Hippocampal formation (tissue), 2 donors: ENCODE measurements around the gene RNF114.
"Not testable (repeated sequence)": the region's sequence is repeated elsewhere in the genome, so short reads cannot be mapped to it uniquely, and the experiment has no call there.

Experiments
- DNase-seq, 2 donors: peaks; one replicate each; lab custom pipeline; 2025; lab: John Stamatoyannopoulos, UW

RNF114 gene

GRCh38 chr20:49965781-49966305, 29.6 kb downstream of the RNF114 start:
- no peak for DNase-seq

DNA sequence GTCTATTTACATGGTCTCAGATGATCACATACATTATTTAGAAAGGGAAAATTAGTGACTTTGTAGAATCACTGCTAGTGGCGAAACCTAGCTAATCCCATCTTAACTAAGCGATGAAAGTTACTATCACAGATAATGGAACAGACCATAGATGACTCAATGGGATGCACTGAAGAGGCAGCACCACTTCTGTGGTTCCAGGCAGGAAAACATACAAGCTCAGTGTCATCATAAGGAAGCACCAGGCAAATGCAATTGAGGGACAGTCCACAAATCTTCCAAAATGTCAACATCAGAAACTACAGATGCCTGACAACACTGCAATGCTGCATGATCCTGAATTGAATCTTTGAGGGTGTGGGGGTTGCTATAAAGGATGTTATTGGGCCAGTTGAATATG, 30.7 kb downstream of the RNF114 start:
- no peak for DNase-seq

- no peak for DNase-seq
These were observed 33.0 kb downstream of the RNF114 start for GRCh38 chr20:49969234-49969633.

GRCh38 chr20:49969946-49970345, 33.7 kb downstream of the RNF114 start:
- DNase-seq: no peak

DNA sequence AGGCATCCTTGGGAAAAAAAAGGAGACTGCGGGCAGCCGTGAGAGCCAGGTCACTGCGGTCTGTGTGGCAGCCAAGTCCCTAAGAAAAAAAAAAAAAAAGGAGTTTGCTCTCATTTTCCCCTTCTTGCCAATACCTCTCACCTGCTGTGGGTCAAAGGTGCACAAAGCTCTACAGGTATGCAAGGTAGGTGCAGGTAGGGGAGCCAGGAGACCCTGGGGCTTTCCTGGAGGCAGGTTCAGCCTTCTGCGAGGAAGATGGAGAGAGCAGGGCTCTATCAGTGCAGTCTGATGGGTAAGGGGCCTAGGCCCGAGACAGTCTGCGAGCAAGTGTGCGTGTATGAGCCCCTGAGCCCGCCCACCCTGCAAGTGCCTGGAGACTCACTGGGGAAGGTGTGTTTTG, 34.3 kb downstream of the RNF114 start:
- no peak for DNase-seq

GRCh38 chr20:49973981-49974380, 37.8 kb downstream of the RNF114 start:
- no peak for DNase-seq

DNA sequence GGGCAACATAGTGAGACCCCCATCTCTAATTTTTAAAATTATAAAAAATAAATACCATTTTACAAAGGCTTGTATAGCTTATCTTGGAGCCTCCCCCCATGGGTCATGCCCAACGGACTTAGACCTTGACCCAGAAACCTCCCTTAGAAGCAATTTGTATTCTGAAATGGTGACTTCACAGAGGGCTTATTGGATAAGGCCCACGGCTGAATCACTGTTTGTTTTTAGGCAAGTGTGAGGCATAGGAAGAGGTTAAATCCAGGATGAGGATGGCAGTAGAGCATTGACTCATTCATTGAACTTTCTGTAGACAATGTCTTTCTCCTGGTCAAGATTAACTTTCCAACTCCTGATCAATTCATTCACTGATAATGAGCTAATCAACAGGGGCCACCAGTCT, 40.3 kb downstream of the RNF114 start:
- DNase-seq: no peak

DNA sequence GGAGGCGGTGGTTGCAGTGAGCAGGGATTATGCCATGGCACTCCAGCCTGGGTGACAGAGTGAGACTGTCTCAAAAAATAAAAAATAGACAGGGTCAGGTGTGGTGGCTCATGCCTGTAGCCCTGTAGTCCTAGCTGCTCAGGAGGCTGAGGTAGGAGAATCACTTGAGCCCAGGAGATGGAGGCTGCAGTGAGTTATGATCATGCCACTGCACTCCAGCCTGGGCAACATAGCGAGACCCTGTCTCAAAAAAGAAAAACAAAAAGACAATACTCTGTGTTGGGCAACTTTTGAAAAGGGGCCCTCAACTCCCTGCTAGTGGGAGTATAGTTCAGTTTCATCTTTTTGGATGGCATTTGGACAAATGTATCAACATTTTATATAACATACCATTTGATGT, 41.5 kb downstream of the RNF114 start:
- DNase-seq: not testable (repeated sequence)

GRCh38 chr20:49978685-49979029, 42.5 kb downstream of the RNF114 start:
- no peak for DNase-seq

GRCh38 chr20:49979030-49979832, 43.0 kb downstream of the RNF114 start:
- DNase-seq: peak in 1 of 2 donors; percentile 44

DNA sequence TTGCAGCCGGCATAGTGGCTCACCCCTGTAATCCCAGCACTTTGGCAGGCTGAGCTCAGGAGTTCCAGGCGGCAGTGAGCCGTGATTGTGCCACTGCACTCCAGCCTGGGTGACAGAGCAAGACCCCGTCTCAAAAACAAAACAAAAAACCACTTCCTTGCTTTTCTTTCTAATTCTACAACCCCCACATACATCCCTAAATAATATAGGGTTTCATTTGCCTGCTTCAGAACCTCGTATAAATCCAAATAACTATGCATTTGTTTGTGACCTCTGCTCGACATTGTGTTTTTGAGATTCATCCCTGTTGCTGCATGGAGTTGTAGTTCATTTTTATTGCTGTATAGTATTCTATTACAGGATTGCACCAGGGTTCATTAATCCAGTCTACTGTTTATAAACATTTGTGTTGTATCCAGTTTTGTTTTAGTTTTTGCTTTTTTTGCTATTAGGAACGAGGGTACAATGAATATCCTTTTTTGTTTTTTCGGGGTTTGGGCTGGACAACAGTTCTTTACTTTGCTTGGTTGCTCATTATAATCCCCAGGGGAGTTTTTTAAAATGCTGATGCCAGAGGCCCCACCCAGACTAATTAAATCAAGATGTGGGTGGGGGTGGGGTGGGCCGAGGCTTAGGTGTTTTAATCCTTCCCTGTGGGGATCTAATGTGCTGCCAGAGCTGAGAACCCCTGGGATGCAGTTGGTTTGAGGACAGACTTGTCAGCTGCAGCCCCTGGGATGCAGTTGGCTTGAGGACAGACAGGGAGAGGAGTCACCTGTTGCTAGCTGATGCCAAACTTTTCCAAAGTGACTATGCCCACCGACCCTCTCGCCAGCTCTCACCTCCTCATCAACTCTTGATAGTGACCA, 44.2 kb downstream of the RNF114 start:
- DNase-seq: no peak

- no peak for DNase-seq
These were observed 45.2 kb downstream of the RNF114 start for GRCh38 chr20:49981218-49982071.

DNA sequence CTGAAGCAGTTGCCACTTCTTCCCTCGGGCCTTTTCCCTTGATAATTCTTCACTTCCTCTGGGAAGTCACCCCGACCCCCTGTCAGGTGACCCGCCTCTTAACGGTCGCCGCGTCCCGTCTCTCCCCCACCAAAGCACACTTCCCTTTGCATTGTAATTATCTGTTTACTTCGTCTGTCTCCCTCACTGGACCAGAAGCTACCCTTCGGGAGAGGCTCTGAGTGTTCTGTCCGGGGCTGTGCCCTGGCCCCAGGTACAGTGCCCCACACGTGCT, 45.8 kb downstream of the RNF114 start:
- no peak for DNase-seq

DNA sequence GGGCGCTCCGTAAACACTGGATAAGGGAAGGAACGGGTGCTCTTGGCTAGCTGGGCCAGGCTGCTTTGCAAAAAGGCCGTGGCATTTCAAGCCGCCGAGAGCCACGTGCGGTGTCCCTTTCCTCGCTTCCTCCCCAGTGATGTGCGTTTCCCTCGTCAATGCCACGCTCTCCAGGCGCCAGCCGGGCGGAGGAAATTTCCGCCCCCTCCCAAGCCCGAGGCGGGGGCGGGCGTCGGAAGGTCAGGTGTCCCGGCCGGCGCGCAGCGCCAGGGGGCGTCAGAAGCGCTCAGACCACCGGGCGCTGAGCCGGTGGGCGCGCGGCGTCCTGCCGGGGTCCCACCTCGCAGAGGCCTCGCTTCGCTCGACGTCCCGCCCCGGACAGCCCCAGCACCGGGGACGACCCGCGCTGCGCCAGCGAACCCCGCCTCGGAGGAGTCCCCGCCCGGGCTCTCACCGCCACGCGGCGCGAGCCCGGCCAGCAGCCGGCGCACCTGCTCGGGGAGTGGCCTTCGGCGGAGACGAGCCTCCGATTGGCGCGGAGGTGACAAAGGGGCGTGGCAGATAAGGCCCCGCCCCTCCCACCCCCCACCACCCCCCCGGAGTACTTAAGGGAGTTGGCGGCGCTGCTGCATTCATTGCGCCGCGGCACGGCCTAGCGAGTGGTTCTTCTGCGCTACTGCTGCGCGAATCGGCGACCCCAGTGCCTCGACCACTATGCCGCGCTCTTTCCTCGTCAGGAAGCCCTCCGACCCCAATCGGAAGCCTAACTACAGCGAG, 46.3 kb downstream of the RNF114 start, which contains the start of gene SNAI1:
SNAI1 (plus strand) TSS at position 635 of the 777 bp plus-strand sequence; CDS start at position 715, 80 bp downstream.
- peak; percentile 78 to 82 for DNase-seq

- no peak for DNase-seq
These were observed 47.1 kb downstream of the RNF114 start for GRCh38 chr20:49983123-49983847.

GRCh38 chr20:49983848-49984408, 47.7 kb downstream of the RNF114 start:
- peak in 1 of 2 donors; percentile 4 for DNase-seq

DNA sequence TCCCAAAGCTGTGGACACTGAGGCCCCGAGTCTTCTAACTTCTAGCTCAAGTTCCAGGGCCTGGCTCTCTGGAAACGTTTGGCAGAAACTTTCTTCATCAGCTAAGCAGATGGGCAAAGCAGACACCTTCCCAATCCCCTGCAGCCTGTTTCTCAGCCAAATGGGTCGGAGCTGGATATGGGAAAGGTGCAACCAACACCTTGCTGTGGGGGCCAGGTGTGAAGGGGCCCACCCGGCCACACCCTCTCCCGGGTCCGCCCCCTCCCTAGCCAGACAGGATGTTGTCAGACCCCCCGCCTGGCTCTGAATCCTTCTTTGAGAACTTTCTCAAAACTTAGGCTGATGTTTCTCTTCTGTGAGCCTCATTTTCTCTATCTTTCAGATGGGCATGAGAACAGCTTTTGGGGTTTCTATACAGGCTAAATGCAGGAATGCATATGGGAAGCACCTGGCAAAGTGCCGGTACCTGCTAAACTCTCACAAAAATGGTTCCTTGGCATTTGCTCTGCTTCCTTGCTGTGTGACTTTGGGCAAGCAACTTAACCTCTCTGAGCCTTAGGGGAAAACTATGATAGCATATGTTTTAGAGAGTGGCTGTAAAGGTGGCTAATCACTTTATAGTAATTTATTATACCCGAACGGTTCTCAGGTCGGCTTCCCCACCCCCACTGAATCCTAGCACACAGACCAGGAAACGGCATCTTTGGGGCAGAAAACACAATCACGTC, 48.4 kb downstream of the RNF114 start:
- no peak for DNase-seq

- DNase-seq: no peak
These were observed 49.0 kb downstream of the RNF114 start for GRCh38 chr20:49985157-49985556.

GRCh38 chr20:49985617-49986016, 49.4 kb downstream of the RNF114 start:
- DNase-seq: no peak

- no peak for DNase-seq
These were observed 49.9 kb downstream of the RNF114 start for GRCh38 chr20:49986049-49986448.
